Right atrium auricular region (tissue), 2 donors: ENCODE data around the gene MOV10L1. TPM values are rescaled to one million over a fixed set of nuclear protein-coding genes. Genes with fewer than 3 reads are reported as not detected.

ENCODE experiments used
- DNase-seq: peaks from one replicate; pipeline ENCODE4 v3.0.0-alpha.2; 2019; ENCODE audit warnings: low spot score
- H3K27ac ChIP-seq, 2 donors: fragments of 200-600 bp; sonication (generic); 1 replicate in 1 of 2; 2 replicates in 1 of 2; pipeline ENCODE4 v1.5.1; 2016 to 2019
- H3K27me3 ChIP-seq, 2 donors: fragments of 200-600 bp; sonication (generic); one replicate each; pipeline versions ENCODE4 v1.5.1 to v1.6.0; 2017 to 2019
- H3K36me3 ChIP-seq: fragments of 200-600 bp; sonication (generic); one replicate; pipeline ENCODE4 v1.5.1; 2016
- H3K4me1 ChIP-seq, 2 donors: fragments of 200-600 bp; sonication (generic); one replicate each; pipeline versions ENCODE4 v1.5.1 to v1.6.0; 2017 to 2019
- H3K4me3 ChIP-seq, 2 donors: fragments of 200-600 bp; sonication (generic); 1 replicate in 1 of 2; 2 replicates in 1 of 2; pipeline ENCODE4 v1.5.1; 2017 to 2019; ENCODE audit warnings: mild to moderate bottlenecking in 1 of 2, moderate library complexity in 1 of 2
- H3K9me3 ChIP-seq, 2 donors: fragments of 200-600 bp; sonication (generic); one replicate each; pipeline ENCODE4 v1.5.1; 2019
- total RNA-seq, 2 donors: library from RNA; depleted of rRNA; stranded (reverse); fragments of >200 nt; gene quantifications; one replicate each; pipeline ENCODE4 v1.1.0, GENCODE V29; 2016
- TF ChIP-seq, protein P1 (sequence below), 2 donors: fragments of 200-600 bp; sonication (generic); IDR thresholded peaks; one replicate each; pipeline ENCODE4 v1.5.1; 2019; ENCODE audit warnings: antibody characterized with exemption in 2 of 2

MOV10L1 gene
- total RNA-seq, 2 donors from 2014 or later = 0.43 to 1.1 TPM

DNA sequence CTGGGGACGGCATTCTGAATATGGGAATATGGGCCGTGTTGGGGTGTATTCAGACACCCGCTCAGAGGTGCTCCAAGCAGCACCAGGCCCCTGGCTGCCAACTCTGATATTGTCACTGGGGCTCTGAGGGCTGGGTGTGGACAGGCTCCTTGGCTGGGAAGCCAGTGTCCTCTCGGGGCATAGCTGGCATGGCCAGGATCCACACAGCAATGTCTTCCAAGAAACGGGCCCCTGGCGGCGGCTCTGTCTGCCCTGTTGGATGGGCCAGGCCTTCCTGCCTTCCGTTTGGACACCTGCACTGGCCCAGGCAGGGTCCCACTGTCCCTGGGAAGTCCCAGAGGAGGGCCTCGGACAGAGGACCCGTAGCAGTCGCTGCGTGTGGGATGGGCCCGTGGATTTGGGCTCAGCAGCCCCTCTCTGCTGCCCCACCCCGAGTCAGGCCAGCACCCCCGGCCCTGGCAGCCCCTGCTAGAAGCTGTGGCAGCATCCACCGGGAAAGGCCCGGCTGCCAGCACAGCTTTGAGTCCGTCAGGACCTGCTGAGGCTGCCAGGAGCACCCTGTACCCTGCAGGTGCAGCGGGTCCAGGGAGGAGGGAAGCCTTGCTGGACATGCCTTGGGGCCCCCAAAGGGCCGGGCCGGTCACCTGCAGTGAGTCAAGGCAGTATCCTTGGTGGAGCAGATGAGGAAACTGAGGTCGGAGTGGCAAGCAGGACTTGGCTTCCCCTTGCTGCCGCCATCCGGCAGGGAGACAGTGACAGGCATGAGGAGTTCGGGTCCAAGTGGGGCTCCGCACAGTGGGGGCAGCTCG, 84.8 kb downstream of the MOV10L1 start:
- Histone ChIP-seq H3K36me3 (no peaks in the 10 kb centered on the region), H3K27me3 (no peaks in the 10 kb centered on the region), H3K9me3 (no peaks in the 10 kb centered on the region), H3K27ac (no peak overlapping the region), H3K4me3 (no peak overlapping the region), H3K4me1 (peaks cover 0 to 23% of the 10 kb centered on the region in 2 donors)
- DNase-seq = no peak
- TF ChIP-seq, protein P1, sequence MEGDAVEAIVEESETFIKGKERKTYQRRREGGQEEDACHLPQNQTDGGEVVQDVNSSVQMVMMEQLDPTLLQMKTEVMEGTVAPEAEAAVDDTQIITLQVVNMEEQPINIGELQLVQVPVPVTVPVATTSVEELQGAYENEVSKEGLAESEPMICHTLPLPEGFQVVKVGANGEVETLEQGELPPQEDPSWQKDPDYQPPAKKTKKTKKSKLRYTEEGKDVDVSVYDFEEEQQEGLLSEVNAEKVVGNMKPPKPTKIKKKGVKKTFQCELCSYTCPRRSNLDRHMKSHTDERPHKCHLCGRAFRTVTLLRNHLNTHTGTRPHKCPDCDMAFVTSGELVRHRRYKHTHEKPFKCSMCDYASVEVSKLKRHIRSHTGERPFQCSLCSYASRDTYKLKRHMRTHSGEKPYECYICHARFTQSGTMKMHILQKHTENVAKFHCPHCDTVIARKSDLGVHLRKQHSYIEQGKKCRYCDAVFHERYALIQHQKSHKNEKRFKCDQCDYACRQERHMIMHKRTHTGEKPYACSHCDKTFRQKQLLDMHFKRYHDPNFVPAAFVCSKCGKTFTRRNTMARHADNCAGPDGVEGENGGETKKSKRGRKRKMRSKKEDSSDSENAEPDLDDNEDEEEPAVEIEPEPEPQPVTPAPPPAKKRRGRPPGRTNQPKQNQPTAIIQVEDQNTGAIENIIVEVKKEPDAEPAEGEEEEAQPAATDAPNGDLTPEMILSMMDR (IDR thresholded peaks at IDR 0.05) = no peak

DNA sequence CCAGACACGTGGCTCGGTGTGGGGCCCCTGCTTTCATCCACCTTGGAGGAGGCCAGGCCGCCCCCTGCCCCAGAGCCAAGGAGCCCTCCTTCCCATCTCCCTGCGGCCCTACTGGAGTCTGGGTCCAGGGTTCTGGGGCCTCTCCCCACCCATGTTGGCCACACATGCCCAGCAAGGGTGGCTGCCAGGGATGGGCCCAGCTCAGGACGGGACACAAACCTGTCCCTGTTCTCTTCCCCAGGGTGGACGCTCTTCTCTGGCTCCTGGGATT, 85.3 kb downstream of the MOV10L1 start:
- Histone ChIP-seq H3K27ac (no peak overlapping the region), H3K9me3 (no peaks in the 10 kb centered on the region), H3K4me3 (no peak overlapping the region), H3K27me3 (no peaks in the 10 kb centered on the region), H3K4me1 (peaks cover 0 to 19% of the 10 kb centered on the region in 2 donors), H3K36me3 (no peaks in the 10 kb centered on the region)
- TF ChIP-seq, protein P1 (IDR thresholded peaks at IDR 0.05) = no peak
- DNase-seq = no peak

DNA sequence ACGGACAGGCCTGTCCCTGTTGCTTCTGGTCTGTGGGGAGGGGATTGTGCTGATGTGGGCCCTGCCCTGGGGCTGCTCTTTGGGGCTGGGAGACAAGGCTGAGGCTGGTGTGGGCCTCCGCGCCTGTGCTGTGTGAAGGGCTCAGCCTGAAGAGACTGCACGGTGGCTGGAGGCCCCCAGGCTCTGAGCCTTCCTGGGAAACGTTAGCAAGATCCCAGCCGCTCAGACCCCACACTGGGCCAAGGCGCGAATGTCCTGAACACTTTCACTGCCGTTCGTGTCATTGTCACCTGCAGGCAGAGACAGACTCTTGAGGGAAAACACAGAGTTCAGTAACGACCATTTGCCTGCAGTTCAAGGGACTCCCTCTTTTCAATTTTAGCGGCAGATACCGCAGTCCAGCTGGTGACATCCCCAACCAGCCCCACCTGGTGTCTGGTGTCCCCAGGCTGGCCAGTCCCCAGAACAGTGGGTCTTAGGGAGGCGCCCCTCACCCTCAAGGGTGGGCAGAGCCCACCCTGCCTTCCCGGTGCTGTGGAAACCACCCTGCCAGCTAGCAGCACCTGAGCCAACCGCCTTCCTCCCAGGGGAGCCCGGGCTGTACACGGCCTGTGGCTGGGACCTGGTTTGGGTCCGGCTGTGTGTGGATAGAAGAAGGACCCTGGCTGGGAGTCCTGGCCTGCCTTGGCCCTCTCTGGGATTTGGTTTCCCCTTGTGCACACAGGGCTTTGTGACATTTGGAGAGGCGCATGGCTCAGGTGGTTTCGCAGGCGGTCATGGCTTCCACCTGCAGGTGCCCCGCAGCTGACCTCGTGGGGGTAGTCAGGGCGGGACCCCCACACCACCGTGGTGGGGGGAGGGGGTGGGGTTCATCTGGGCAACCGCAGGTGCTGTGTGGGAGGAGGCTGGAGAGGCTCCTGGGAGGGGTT, 86.4 kb downstream of the MOV10L1 start:
- H3K4me1 ChIP-seq = peaks cover 0 to 14% of the 10 kb centered on the region in 2 donors
- H3K9me3 ChIP-seq = no peaks in the 10 kb centered on the region
- no peak overlapping the region for H3K4me3 ChIP-seq
- no peak overlapping the region for H3K27ac ChIP-seq
- no peak for DNase-seq
- no peaks in the 10 kb centered on the region for H3K36me3 ChIP-seq
- TF ChIP-seq, protein P1 (IDR thresholded peaks at IDR 0.05) = no peak
- no peaks in the 10 kb centered on the region for H3K27me3 ChIP-seq

DNA sequence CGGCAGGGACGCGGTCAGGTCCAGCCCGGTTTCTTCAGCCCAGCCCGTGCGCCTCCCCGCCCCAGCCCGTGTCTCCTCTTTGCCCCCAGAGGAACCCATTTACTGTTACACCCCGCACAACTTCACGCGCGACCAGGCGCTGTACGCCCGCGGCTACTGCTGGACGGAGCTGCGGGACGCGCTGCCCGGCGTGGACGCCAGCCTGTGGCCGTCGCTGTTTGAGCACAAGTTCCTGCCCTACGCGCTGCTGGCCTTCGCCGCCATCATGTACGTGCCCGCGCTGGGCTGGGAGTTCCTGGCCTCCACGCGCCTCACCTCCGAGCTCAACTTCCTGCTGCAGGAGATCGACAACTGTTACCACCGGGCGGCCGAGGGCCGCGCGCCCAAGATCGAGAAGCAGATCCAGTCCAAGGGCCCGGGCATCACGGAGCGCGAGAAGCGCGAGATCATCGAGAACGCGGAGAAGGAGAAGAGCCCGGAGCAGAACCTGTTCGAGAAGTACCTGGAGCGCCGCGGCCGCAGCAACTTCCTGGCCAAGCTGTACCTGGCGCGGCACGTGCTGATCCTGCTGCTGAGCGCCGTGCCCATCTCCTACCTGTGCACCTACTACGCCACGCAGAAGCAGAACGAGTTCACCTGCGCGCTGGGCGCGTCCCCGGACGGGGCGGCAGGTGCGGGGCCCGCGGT, 87.2 kb downstream of the MOV10L1 start:
- DNase-seq = no peak
- H3K9me3 ChIP-seq = no peaks in the 10 kb centered on the region
- H3K4me3 ChIP-seq = no peak overlapping the region
- TF ChIP-seq, protein P1 (IDR thresholded peaks at IDR 0.05) = no peak
- H3K27me3 ChIP-seq = no peaks in the 10 kb centered on the region
- H3K36me3 ChIP-seq = no peaks in the 10 kb centered on the region
- no peak overlapping the region for H3K27ac ChIP-seq
- peaks cover 0 to 7% of the 10 kb centered on the region in 2 donors for H3K4me1 ChIP-seq

DNA sequence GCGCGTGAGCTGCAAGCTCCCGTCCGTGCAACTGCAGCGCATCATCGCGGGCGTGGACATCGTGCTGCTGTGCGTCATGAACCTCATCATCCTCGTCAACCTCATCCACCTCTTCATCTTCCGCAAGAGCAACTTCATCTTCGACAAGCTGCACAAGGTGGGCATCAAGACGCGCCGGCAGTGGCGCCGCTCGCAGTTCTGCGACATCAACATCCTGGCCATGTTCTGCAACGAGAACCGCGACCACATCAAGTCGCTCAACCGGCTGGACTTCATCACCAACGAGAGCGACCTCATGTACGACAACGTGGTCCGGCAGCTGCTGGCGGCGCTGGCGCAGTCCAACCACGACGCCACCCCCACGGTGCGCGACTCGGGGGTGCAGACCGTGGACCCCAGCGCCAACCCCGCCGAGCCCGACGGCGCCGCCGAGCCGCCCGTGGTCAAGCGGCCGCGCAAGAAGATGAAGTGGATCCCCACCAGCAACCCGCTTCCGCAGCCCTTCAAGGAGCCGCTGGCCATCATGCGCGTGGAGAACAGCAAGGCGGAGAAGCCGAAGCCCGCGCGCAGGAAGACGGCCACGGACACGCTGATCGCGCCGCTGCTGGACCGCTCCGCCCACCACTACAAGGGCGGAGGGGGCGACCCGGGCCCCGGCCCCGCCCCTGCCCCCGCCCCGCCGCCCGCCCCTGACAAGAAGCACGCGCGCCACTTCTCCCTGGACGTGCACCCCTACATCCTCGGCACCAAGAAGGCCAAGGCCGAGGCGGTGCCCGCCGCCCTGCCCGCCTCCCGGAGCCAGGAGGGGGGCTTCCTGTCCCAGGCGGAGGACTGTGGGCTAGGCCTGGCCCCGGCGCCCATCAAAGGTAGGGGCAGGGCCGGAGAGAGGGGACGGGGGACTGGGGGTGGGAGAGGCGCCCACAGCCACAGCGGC, 88.0 kb downstream of the MOV10L1 start:
- Histone ChIP-seq H3K36me3 (no peaks in the 10 kb centered on the region), H3K9me3 (no peaks in the 10 kb centered on the region), H3K4me3 (no peak overlapping the region), H3K27me3 (no peaks in the 10 kb centered on the region), H3K4me1 (peaks cover 0 to 9% of the 10 kb centered on the region in 2 donors), H3K27ac (no peak overlapping the region)
- DNase-seq = no peak
- TF ChIP-seq, protein P1 (IDR thresholded peaks at IDR 0.05) = no peak
